Skeletal muscle satellite cell (primary cell): Measurements from ENCODE around the gene MICALL2.
"Not testable (repeated sequence)": the region's sequence is repeated elsewhere in the genome, so short reads cannot be mapped to it uniquely, and the experiment has no call there.

Experiments
- H3K27me3 ChIP-seq: 2 replicates; pipeline ENCODE4 v1.7.0; 2013; ENCODE audit warnings: low read length; ENCODE audit not compliant: control insufficient read depth, insufficient read depth
- H3K36me3 ChIP-seq: 2 replicates; pipeline ENCODE4 v1.7.0; 2013; ENCODE audit warnings: mild to moderate bottlenecking, control low read depth, low read length; ENCODE audit not compliant: insufficient read depth
- H3K4me1 ChIP-seq: 2 replicates; pipeline ENCODE4 v1.7.0; 2013; ENCODE audit warnings: low read length; ENCODE audit not compliant: control insufficient read depth, insufficient read depth
- H3K4me2 ChIP-seq: 2 replicates; pipeline ENCODE4 v1.7.0; 2013; ENCODE audit warnings: mild to moderate bottlenecking, low read length
- H3K4me3 ChIP-seq: 2 replicates; pipeline ENCODE4 v1.7.0; 2013; ENCODE audit warnings: low read length
- H3K9ac ChIP-seq: 2 replicates; pipeline ENCODE4 v1.7.0; 2013; ENCODE audit warnings: mild to moderate bottlenecking, low read depth, low read length, moderate library complexity
- H3K9me3 ChIP-seq: replicated peaks from 2 replicates; pipeline ENCODE4 v1.7.0; 2013; ENCODE audit warnings: mild to moderate bottlenecking, control low read depth, low read length

The MICALL2 gene

DNA sequence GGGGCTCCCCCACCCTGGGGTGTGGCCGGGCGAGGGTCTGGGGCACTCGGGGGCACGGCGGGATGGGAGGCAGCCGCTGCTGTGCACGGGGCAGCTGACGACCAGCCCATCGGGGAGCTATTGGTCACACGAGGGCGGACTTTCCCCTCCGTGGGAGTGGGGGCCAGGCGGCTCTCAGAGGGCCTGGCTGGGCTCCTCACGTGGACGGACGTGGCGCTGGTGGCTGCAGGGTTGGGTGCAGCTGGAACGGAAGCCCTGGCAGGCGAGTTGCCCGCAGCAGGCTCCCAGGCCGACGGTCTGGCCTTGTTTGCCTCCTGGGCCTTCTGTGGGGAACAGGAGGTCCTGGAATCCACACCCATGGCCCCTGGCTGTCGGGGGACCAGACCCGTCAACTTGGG, 14.3 kb downstream of the MICALL2 start:
- no peaks in the 10 kb centered on the region for H3K4me1 ChIP-seq
- no peak overlapping the region for H3K4me3 ChIP-seq
- H3K36me3 ChIP-seq = peaks cover 10% of the 10 kb centered on the region
- H3K9ac ChIP-seq = no peak overlapping the region
- no peak overlapping the region for H3K4me2 ChIP-seq
- H3K9me3 ChIP-seq = no peaks in the 10 kb centered on the region
- no peaks in the 10 kb centered on the region for H3K27me3 ChIP-seq

DNA sequence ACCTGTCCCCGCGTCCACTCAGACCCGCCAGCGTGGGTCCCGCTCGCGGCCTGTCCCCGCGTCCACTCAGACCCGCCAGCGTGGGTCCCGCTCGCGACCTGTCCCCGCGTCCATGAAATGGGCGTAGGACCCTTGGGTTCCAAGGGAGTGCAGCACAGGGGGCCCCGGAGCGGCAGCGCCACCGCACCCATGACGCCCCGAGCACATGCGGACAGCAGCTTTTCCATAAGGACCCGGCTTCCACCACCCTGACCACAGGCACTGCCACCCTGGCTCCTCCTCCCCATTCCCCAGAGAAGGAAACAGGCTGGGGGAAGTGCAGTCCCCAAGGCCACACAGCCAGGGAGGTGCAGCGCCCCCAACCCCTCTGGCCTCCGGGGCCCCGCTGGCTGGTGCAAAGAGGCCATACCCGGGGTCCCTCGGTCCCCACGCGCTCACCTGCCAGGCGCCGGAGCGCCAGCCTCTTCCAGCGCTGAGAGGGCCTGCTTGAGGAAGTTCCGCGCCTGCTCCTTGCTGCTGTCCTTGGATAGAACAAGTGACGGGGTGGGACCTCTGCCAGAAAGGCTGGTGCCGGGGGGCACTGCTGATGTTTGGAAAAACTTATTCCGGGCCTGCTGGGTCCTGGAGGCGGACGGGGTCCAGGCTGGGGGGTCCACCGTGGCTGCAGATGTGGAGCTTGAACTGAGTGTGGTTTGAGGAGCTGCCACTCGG, 14.9 kb downstream of the MICALL2 start:
- Histone ChIP-seq H3K9ac (no peak overlapping the region), H3K9me3 (no peaks in the 10 kb centered on the region), H3K4me1 (no peaks in the 10 kb centered on the region), H3K36me3 (peaks cover 10% of the 10 kb centered on the region), H3K4me2 (no peak overlapping the region), H3K4me3 (no peak overlapping the region), H3K27me3 (no peaks in the 10 kb centered on the region)

DNA sequence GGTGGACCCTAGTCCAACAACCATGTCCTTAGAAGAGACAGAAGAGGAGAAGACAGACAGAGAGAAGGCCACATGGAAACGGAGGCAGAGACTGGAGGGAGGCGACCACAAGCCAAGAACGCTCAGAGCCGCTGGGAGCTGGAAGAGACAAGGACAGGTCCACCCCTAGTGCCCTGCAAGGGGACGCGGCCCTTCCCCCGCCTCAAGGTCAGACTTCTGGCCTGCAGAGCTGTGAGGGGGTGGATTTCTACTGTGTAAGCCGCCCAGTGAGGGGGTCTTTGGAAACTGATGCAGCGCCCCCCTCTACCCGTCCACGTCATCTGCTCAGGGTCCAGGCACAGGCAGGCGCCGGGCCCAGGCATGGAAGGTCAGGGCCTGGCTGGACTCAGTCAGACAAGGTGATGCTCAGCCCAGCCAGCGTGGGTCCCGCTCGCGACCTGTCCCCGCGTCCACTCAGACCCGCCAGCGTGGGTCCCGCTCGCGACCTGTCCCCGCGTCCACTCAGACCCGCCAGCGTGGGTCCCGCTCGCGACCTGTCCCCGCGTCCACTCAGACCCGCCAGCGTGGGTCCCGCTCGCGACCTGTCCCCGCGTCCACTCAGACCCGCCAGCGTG, 15.6 kb downstream of the MICALL2 start:
- not testable (repeated sequence) for H3K4me3 ChIP-seq, H3K4me1 ChIP-seq, H3K36me3 ChIP-seq, H3K9ac ChIP-seq, H3K9me3 ChIP-seq, H3K4me2 ChIP-seq, H3K27me3 ChIP-seq

DNA sequence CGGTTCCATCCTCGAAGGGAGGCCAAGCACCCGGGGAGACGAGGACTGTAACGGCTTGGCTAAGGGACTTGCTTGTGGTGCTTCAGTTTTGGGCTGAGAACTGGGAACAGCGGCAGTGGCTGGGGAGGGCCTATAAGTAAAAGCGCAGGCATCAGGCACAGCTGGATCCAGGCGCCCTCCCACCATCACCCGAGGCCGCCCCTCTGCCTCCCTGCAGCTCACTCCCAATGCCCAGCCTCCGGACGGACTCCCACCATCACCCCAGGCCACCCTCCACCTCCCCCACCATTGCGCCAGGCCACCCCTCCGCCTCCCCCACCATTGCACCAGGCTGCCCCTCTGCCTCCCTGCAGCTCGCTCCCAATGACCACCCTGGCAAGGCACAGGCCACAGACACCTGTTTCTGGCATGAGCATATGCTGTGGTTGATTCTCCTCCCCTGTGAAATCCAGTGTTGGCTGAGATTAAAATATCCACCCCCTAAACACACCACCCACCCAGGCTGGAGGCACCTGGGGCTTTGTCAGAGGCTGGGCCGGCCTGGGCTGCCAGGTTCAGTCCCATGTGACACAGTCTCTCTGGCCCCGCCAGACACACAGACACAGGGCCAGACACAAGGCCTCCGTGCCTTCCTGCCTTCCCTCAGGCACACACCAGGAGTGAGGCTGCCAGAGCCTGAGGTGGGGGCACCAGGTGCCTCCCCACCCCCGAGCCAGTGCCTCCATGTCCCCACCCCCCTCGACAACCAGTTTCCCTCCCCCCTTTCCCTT, 16.7 kb downstream of the MICALL2 start:
- no peak overlapping the region for H3K9ac ChIP-seq
- H3K9me3 ChIP-seq = no peaks in the 10 kb centered on the region
- H3K27me3 ChIP-seq = no peaks in the 10 kb centered on the region
- no peaks in the 10 kb centered on the region for H3K4me1 ChIP-seq
- no peak overlapping the region for H3K4me3 ChIP-seq
- no peak overlapping the region for H3K4me2 ChIP-seq
- peaks cover 14% of the 10 kb centered on the region for H3K36me3 ChIP-seq

DNA sequence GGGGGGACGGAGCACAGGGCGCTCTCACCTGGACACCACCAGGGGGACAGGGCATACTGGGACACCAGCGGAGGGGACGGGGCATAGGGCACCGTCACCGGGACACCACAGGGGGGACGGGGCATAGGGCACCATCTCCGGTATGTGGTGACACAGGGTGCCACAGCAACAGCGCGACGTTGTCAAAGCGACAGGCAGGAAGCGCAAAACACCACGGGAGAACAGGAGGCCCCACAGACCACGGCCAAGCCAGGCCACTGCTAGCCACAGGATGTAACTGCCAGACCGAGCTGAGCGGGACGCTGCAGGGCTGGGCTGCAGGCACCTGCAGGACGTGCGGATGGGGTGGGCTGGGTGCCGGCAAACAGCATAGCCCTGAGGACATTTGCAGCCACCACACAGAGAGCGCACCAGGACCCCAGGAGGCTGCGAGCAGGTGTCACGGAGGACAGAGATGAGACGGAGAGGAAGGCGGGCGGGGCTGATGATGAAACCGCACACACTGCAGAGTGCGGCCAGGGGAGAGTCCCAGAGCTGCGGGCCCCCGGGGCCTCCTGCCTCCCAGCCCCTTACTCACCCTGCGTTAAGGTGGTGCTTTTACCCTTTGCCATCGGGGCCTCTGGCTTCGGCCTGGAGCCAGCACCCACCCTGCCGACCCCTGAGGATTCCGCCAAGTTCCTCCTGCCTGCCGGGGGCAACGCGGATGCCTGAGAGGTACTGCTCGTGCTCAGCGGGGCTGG, 17.5 kb downstream of the MICALL2 start:
- no peaks in the 10 kb centered on the region for H3K4me1 ChIP-seq
- H3K36me3 ChIP-seq = peaks cover 18% of the 10 kb centered on the region
- H3K9me3 ChIP-seq = no peaks in the 10 kb centered on the region
- no peaks in the 10 kb centered on the region for H3K27me3 ChIP-seq
- H3K9ac ChIP-seq = no peak overlapping the region
- no peak overlapping the region for H3K4me2 ChIP-seq
- H3K4me3 ChIP-seq = no peak overlapping the region

DNA sequence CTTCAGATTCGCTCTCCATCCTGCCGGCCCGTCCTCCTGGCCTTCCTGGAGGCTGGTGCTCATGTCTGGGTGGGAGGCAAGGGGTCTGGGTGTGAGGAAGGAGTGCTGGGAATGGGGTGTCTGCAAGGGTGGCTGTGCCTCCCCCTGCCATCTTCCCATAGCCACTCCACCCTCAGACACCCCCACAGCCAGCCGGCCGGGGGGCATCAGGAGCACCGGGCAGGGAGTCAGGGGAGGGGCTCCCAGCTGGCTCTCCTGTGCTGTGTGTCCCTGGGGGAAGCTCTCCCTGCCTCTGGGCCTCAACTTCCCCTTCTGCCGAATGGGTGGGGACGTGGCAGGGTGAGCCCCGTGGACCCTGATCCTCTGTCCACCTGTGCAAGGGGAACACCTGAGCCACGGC, 18.6 kb downstream of the MICALL2 start:
- no peak overlapping the region for H3K4me2 ChIP-seq
- no peaks in the 10 kb centered on the region for H3K9me3 ChIP-seq
- H3K36me3 ChIP-seq = peaks cover 19% of the 10 kb centered on the region

DNA sequence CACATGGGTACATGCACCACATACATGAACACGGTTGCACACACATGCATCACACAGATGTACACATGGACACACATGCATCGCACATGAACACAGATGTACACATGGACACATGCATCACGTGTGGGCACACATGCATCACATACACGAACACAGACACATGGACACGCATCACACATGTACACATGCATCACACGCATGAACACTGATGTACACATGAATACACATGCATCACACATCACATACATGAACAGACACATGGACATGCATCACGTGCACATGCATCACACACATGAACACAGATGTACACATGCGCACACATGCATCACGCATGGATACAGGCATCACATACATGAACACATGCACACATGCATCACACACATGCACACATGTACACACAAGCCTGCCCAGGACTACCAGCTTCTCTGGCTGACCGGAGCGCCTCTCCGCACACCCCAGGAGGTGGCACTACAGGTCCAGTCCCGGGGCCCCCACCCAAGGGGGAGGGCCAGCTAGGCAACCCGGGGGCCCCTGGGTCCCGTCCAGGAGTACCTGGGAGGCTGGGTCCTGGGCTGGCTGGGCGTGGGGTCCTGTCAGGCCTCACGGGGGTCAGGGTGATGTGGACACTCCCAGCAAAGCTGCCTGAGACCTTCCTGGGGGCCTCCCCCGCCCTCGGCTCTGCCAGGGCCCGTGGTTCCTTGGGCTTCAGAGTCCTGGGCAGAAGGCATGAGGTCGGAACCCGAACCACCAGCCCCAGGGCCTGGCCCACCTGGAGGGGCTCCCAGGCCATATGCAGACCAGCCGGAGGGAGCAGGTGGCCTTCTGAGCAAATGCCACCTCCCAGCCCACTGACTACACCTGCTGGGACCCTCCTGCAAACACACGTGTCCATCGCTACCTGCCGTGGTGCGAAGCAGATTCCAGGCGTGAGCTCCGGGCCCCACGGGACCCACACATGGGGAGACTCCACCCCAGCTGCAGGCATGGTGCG, 19.6 kb downstream of the MICALL2 start:
- Histone ChIP-seq H3K27me3 (no peaks in the 10 kb centered on the region), H3K4me1 (no peaks in the 10 kb centered on the region), H3K4me3 (no peak overlapping the region), H3K36me3 (peaks cover 19% of the 10 kb centered on the region), H3K9me3 (no peaks in the 10 kb centered on the region), H3K9ac (no peak overlapping the region), H3K4me2 (no peak overlapping the region)

More for the DNA sequence above, 18.6 kb downstream of the MICALL2 start:
- no peaks in the 10 kb centered on the region for H3K27me3 ChIP-seq
- no peaks in the 10 kb centered on the region for H3K4me1 ChIP-seq
- no peak overlapping the region for H3K4me3 ChIP-seq
- no peak overlapping the region for H3K9ac ChIP-seq

DNA sequence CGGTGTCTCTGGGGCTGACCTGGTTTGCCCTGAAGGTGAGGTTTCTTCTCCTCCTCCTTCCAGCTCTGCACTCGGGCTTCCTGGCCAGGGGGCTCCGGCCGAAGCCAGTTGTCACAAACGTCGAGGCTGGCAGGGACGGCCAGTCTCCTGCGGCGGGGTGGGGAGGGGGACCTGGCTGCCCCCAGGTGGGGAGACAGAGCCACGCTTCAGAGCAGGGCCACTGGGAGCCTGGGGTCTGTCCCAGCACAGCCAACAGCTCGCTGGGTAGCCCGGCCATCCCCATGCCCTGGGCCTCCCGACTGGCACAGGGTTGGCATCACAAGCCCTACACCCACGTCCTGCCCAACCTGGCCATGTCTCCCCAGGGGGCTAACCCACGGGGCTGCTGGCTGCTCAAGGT, 20.4 kb downstream of the MICALL2 start:
- Histone ChIP-seq H3K9ac (no peak overlapping the region), H3K4me1 (no peaks in the 10 kb centered on the region), H3K36me3 (peaks cover 19% of the 10 kb centered on the region), H3K27me3 (no peaks in the 10 kb centered on the region), H3K4me3 (no peak overlapping the region), H3K9me3 (no peaks in the 10 kb centered on the region), H3K4me2 (no peak overlapping the region)

DNA sequence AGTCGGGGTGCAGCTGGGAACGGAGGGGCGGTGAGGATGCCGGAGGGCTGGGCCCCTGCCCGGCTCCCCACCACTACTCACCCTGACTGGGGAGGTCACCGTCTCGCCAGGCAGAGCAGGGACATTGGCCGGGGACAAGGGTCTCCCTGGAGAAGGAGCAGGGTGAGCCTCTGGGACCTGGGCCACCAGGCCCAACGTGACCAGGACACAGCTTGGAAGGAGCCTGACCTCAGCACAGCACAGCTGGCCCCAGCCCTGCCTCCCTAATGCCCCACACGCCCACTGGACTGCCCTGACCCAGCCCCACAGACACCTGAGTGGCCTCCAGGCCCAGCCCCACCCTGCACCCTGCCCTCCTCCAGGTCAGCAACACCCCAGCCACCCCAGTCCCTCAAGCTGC, 21.1 kb downstream of the MICALL2 start:
- H3K4me3 ChIP-seq = no peak overlapping the region
- H3K9me3 ChIP-seq = no peaks in the 10 kb centered on the region
- H3K27me3 ChIP-seq = no peaks in the 10 kb centered on the region
- H3K4me1 ChIP-seq = no peaks in the 10 kb centered on the region
- no peak overlapping the region for H3K4me2 ChIP-seq
- peaks cover 19% of the 10 kb centered on the region for H3K36me3 ChIP-seq
- no peak overlapping the region for H3K9ac ChIP-seq

DNA sequence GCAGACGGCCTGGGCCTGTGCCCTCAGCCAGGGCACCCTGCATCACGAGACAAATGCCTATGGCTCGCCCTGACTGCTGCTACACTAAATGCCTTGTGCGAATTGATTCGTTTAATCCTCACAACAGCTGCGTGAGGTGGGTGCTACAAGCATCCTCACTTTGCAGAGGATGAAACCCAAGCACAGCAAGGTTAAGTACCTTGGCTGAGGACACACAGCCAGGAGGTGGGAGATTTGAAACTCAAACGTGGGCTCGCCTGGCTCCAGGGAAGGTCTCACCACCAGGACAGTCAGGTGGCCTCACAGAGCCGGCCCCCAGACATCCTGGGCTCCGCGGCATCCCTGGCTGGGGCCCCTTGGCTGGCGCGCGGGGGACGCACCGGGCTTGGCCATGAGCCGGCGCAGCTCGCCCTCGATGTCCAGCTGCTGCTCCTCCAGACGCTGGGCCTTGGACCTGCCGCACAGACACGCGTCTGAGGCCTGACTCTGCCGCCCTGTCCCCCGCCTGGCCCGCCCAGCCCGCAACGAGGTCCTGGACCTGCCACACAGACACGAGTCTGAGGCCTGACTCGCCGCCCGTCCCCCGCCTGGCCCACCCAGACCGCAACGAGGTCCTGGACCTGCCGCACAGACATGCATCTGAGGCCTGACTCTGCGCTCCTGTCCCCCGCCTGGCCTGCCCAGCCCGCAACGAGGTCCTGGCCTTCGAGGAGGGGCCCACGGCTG, 22.0 kb downstream of the MICALL2 start:
- Histone ChIP-seq H3K4me1 (no peaks in the 10 kb centered on the region), H3K4me2 (no peak overlapping the region), H3K9ac (no peak overlapping the region), H3K4me3 (no peak overlapping the region), H3K9me3 (no peaks in the 10 kb centered on the region), H3K27me3 (no peaks in the 10 kb centered on the region), H3K36me3 (peaks cover 19% of the 10 kb centered on the region)
